ENCODE measurements around the gene TARM1.

DNA sequence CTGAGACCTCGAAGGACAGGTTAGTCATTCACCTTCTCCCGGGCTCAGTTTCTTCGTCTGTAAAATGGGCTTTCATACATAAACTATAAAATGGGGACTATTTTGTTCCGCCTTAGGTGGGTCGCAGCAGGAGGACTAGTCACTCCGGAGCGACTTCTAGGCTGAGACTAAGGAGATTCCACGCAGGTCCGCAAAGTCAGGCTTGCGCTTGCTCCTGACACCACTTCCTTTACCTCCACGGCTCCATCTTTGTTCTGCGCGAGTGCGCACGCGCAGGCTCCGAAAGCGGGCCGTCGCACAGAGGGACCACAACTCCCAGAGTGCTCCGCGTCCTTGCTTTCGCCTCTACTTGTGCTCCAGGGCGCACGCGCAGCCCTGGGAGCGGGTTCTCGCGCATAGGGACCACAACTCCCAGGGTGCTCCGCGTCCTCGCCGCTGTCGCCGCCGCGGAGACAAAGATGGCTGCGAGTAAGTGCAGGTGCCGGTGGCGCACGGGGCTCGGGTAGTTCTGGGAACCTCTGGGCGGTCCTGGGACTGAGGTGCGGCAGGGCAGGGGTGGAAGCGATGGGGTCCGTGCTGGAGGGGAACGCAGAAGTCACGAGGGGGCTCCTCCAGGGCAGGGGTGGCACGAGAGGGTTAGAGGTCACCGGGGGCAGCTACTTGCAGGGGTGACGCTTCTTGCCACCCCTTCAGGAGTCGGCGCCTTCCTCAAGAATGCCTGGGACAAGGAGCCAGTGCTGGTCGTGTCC lies 21.4 kb upstream of the TARM1 start, which contains the start of gene NDUFA3:
- no peak for TF ChIP-seq GATA3 (IDR thresholded peaks at IDR 0.05; ENCODE audit: low read depth, low read length)
- TF ChIP-seq GATA2 (IDR thresholded peaks at IDR 0.05; ENCODE audit: low read depth, low read length): no peak

Measured in SH-SY5Y (cell line).